A204.1 (cell line): Measurements from ENCODE around the gene PI16.
"Not testable (repeated sequence)": the region's sequence is repeated elsewhere in the genome, so short reads cannot be mapped to it uniquely, and the experiment has no call there.

Source experiments
- FAIRE-seq: peaks from 2 replicates; lab custom pipeline; 2012; peaks lifted over from hg19 to GRCh38; lab: Jason Lieb, UNC

PI16 gene

GRCh38 chr6:36929152-36929551 lies 25.4 kb upstream of the PI16 start:
- no peak for FAIRE-seq

DNA sequence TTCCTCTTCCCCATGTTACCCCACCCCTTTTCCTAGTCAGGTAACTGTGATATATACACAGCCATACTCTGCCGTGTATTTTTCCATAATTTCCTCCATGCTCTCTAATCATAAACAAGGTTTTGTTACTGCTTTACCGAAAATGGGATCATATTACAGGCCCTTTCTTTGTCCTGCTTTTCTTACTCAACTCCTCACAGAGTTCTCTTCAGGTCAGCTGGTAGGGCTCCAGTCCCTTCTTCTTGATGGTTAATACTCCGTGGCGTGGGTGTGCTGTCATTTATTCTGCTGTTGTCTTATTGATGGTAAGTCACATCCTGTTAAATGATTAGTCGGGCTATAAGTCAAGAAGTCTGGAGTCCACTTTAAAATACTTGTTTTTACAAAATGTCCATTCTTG lies 24.9 kb upstream of the PI16 start:
- FAIRE-seq, result no peak

DNA sequence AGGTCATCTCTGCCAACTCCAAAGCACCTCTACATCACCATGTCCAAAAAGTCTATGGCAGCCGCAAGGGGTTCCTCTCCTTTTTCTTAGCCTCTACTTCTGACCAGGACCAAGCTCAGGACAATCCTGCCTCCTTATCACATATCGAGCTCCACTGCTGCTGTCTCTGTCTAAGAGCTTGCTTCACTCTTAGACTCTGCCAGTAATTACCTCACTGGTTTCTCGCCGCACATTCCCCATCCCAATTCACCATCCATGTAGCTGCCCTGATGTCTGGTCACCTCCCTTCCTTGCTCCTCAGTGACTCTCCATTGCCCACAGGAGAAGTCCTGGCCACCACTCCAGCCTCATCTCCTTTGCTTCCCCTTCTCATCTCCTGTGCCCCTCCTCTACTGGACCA lies 24.1 kb upstream of the PI16 start:
- FAIRE-seq, result no peak

GRCh38 chr6:36933102-36933501 lies 21.4 kb upstream of the PI16 start:
- no peak for FAIRE-seq

DNA sequence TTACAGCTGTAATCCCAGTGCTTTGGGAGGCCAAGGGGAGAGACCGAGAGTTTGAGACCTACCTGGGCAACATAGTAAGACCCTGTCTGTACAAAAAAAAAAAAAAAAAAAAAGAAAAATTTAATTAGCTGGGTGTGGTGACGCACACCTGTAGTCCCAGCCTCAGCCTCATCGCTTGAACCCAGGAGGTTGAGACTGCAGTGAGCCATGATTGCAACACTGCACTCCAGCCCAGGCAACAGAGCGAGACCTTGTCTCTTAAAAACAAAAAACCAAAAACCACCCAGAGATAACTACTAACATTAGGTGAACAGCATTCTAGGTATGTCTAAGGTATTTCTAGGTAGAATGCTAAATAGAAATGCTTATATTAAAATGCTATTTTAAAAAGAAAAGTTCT lies 21.0 kb upstream of the PI16 start:
- FAIRE-seq, result no peak

DNA sequence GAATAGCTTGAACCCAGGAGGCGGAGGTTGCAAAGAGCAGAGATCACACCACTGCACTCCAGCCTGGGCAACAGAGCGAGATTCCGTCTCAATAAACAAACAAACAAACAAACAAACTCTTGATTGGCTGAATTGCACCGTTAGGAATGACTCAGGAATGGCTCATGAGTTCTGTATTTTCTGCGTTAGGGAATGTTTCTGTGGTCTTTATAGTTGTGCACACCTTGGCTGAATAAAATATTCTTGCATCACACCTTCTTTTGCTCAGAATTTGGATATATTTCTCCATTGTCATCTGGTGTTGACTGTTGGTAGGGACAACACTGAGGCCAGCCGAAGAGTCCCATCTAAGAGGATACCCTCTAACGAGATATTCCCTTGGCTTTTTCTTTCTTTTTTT lies 19.6 kb upstream of the PI16 start:
- FAIRE-seq, result no peak

DNA sequence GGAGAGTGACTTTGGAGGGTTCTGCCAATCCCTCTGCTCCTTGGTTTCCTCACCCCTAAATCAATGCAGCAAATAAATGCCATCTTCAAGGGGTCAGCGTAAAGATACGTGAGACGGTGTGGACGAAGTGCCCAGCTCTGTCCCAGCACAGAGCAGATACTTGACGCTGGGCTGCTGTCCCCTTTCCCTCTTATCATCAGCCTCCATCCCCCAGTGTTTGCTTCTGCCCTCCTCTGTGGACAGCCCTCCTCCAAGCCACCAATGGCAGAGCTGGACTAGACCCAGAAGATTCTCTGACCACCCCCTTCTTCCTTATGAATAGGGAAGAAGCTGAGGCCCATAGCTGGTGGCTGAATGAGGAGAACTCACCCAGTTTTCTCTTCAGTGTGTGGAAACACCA lies 17.7 kb upstream of the PI16 start:
- FAIRE-seq, result no peak

- FAIRE-seq, result no peak
Observed at GRCh38 chr6:36937896-36938295, 16.6 kb upstream of the PI16 start.

DNA sequence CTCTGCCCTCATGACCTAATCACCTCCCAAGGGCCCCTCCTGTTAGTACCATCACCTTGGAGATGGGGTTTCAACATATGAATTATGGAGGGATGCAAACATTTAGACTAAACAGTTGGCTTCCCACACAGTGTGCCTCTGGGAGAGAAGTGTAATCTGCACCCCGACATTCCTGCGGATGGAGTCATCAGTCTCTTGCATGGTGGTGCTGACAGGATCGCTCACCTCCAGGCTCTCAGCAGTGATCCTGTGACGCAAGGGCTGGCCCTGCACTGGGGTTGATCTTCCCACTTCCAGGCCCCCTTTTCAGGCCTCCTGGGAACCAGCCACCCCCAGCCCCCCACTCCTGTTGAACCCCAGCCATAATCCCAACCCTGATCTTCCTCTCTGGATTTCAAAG lies 16.0 kb upstream of the PI16 start:
- FAIRE-seq, result no peak

- not testable (repeated sequence) for FAIRE-seq
Observed at GRCh38 chr6:36939005-36939404, 15.5 kb upstream of the PI16 start.

DNA sequence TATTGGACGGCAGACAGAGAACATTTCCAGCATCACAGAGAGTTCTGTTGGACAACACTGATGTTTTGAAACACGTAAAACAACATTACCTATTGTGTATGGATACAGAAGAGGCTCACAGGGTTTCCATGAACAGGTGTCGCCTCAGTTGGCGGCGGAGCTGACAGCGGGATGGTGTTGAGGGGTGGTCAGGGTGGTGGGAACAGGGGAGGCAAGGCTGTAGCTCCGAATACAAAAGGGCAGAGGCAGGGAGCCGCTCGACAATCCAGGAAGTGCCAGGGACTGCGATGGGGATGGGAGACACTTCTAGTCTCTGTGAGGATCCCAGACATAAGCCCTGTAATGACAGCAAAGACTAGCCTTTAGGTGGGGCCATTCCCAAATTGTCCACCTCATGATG lies 14.5 kb upstream of the PI16 start:
- FAIRE-seq, result no peak

GRCh38 chr6:36941561-36941960 lies 13.0 kb upstream of the PI16 start:
- FAIRE-seq, result not testable (repeated sequence)

- FAIRE-seq, result not testable (repeated sequence)
Observed at GRCh38 chr6:36942329-36942728, 12.2 kb upstream of the PI16 start.

- no peak for FAIRE-seq
Observed at GRCh38 chr6:36944650-36945049, 9.9 kb upstream of the PI16 start.

- FAIRE-seq, result no peak
Observed at GRCh38 chr6:36945301-36945700, 9.2 kb upstream of the PI16 start.

GRCh38 chr6:36946526-36946925 lies 8.0 kb upstream of the PI16 start:
- FAIRE-seq, result no peak

DNA sequence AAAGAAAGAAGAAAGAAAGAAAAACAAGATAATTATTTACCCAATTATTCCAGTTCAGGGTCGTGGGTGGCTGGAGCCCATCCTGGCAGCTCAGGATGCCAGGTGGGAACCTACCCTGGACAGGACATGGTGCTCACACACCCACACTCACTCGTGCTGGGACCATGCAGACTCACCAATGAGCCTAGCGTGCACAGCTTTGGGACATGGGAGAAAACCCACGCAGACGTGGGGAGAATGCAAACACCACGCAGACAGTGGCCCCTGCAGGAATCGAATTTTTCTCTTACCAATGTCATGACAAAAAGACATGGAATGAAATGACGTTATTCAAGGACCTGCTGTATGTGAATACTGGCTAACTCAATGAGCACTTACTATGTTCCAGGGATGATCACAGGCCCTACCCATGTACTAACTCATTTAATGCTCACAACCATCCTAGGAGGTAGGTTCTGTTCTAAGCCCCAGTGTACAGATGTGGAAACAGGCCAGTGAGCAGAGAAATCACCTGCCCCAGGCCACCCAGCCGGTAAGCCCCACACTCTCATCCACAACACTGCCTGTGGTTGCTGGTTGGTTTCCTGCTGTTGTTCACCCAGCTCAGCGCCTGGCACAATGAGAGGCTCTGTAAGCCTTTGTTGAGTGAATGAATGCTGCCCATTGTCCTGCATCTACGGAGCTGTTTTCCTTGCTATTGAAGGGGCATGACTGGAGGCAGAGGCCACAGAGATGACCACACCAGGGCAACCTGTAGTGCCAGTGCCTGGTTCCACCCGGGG lies 6.8 kb upstream of the PI16 start:
- FAIRE-seq, result no peak

GRCh38 chr6:36949076-36949475 lies 5.5 kb upstream of the PI16 start:
- not testable (repeated sequence) for FAIRE-seq

DNA sequence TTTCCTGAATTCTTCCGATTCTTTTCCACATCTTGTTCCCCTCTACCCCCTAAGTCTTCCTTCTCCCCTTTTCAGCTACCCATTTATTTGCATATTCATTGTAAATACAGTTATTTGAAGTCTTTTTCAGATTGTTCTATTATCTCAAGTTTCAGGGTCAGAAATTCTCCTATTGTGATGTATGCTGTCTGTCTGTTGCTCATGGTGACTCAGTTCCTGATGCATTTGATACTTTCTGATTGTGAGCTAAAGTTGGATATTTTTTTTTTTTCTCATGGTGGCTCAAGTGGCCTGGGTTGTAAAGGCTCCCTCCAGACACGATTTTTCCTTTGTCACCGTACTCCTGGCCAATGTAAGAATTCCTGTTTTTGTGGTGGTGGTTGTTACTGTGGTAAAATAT lies 4.9 kb upstream of the PI16 start:
- FAIRE-seq, result no peak

DNA sequence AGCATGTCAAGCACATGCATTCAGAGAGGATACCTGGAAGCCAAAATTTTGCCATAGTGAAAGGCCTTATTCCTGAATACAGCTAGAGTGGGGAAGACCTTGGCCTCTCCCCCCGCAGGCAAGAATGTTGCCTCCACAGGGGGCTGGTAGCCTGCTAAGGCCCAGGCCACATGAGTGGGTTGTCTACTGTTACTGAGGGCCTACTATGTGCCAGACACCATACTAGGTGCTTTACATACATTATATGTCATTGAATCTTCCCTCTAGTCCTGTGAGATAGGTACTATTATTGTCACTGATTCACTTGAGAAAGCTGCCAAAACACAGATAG lies 642 bp upstream of the PI16 start:
- FAIRE-seq, result no peak

- no peak for FAIRE-seq
Observed at GRCh38 chr6:36955136-36955535, 598 bp downstream of the PI16 start.

GRCh38 chr6:36955671-36956445 lies 1.3 kb downstream of the PI16 start:
- FAIRE-seq, result no peak

DNA sequence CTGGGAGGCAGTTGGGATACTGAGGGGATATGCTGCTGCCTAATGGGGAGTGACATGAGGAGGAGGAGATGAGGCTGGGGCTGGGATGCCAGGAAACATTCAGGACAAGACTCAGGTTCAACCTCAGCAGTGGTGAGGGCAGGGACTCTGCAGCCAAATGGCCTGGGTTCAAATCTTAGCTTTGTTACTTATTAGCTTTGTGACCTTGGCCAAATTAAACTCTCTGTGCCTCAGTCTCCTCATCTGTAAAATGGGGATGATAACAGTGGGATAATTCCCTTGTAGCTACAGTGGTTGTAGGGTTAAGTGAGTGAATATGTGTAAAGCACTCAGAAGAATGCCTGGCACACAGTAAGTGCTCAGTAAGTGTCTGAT lies 1.9 kb downstream of the PI16 start:
- no peak for FAIRE-seq

DNA sequence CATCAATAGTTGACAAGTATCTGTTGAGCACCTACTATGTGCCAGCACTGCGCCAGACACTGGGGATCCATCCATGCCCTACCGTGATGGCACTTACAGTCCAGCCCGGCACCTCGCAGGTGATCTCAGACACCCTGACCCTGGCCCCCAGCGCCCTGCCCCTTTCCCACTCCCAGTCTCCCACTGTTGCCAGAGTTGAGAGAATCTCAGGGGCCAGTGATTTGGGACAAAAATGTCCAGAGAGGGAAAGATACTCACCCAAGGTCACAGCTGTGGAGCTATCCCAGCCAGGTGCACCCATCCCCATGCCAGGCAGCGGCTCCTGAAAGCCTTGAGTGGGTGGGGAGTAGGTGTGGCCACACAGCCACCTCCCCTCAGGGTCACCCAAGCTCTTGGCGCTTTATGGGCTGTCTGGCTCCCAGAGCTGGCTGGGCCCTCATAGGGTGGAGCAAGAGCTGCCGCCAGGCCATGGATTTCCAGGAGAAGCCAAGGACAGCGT lies 3.3 kb downstream of the PI16 start:
- no peak for FAIRE-seq
